Measurements from ENCODE around the gene MLLT1.

Gene MLLT1

DNA sequence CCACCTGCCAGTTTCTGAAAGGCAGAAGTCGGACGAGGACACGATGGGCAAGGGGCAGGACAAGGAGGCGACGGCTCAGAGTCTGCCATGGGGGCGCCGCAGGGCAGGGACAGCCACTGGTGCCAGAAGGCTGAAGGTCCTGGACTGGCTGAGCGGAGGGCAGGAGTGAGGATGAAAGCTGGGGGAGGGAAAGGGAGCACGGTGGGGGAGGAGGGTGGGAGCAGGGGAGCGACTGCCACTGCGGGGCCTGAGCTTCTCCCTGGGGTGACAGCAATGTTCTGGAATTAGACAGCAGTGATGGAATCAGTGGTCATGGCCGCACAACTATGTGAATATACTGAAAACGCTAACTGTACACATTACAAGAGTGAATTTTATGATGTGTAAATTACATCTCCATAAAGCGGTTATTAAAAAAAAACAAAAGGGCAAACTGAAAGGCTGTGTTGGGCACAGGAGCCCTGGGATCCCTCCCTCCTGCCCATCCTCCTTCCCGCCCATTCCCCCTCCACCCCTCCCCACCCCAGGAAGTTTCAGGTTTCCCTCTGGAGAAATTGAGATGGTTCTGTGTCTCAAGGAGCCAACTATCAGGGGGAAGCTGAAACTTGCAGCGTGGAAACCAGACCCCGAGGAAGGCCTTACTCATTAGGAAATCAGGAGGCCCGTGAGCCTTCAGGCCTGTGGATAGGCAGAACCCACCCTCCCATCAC is 15.9 kb downstream of the MLLT1 start:
- no peak overlapping the region for H3K4me3 ChIP-seq (ENCODE audit: low read length)
- no peak for DNase-seq (ENCODE audit: low read depth)
- TF ChIP-seq, protein P1, sequence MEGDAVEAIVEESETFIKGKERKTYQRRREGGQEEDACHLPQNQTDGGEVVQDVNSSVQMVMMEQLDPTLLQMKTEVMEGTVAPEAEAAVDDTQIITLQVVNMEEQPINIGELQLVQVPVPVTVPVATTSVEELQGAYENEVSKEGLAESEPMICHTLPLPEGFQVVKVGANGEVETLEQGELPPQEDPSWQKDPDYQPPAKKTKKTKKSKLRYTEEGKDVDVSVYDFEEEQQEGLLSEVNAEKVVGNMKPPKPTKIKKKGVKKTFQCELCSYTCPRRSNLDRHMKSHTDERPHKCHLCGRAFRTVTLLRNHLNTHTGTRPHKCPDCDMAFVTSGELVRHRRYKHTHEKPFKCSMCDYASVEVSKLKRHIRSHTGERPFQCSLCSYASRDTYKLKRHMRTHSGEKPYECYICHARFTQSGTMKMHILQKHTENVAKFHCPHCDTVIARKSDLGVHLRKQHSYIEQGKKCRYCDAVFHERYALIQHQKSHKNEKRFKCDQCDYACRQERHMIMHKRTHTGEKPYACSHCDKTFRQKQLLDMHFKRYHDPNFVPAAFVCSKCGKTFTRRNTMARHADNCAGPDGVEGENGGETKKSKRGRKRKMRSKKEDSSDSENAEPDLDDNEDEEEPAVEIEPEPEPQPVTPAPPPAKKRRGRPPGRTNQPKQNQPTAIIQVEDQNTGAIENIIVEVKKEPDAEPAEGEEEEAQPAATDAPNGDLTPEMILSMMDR (IDR thresholded peaks at IDR 0.05; ENCODE audit: insufficient read depth, low read depth, low read length, missing control alignments), result no peak

GRCh38 chr19:6263306-6263705 is 16.5 kb downstream of the MLLT1 start:
- no peak overlapping the region for H3K4me3 ChIP-seq (ENCODE audit: low read length)
- TF ChIP-seq, protein P1 (IDR thresholded peaks at IDR 0.05; ENCODE audit: insufficient read depth, low read depth, low read length, missing control alignments), result no peak
- no peak for DNase-seq (ENCODE audit: low read depth)

- no peak for DNase-seq (ENCODE audit: low read depth)
- TF ChIP-seq, protein P1 (IDR thresholded peaks at IDR 0.05; ENCODE audit: insufficient read depth, low read depth, low read length, missing control alignments), result no peak
These were observed 17.3 kb downstream of the MLLT1 start for GRCh38 chr19:6262519-6262918.

GRCh38 chr19:6261883-6262282 is 17.9 kb downstream of the MLLT1 start:
- H3K4me3 ChIP-seq (ENCODE audit: low read length), result no peak overlapping the region
- DNase-seq (ENCODE audit: low read depth), result no peak
- TF ChIP-seq, protein P1 (IDR thresholded peaks at IDR 0.05; ENCODE audit: insufficient read depth, low read depth, low read length, missing control alignments), result no peak

More at GRCh38 chr19:6262519-6262918, 17.3 kb downstream of the MLLT1 start:
- no peak overlapping the region for H3K4me3 ChIP-seq (ENCODE audit: low read length)

- TF ChIP-seq, protein P1 (IDR thresholded peaks at IDR 0.05; ENCODE audit: insufficient read depth, low read depth, low read length, missing control alignments), result peak; percentile 56
- peak; percentile 35 for DNase-seq (ENCODE audit: low read depth)
- no peak overlapping the region for H3K4me3 ChIP-seq (ENCODE audit: low read length)
These were observed 18.7 kb downstream of the MLLT1 start for GRCh38 chr19:6260912-6261650.

GRCh38 chr19:6260376-6260775 is 19.4 kb downstream of the MLLT1 start:
- H3K4me3 ChIP-seq (ENCODE audit: low read length), result no peak overlapping the region
- TF ChIP-seq, protein P1 (IDR thresholded peaks at IDR 0.05; ENCODE audit: insufficient read depth, low read depth, low read length, missing control alignments), result no peak
- DNase-seq (ENCODE audit: low read depth), result no peak

All from epithelial cell of esophagus (primary cell).